HCT116 (cell line): ENCODE data around the gene MS4A4E. TPM values are rescaled to one million over a fixed set of nuclear protein-coding genes. Genes with fewer than 3 reads are reported as not detected.

Experiments
- ATAC-seq: fragments of 200-7000 bp; cut with Tn5 transposase; 2 replicates; pipeline ENCODE4 v1.9.1; 2020; ENCODE audit warnings: mild to moderate bottlenecking, moderate library complexity
- BruUV-seq: library from RNA; stranded (reverse); fragments of 400-500 nt; replicated peaks from 2 replicates; lab custom pipeline; 2021; lab: Mats Ljungman, UMichigan
- CTCF ChIA-PET: fragments of 300-600 bp; sonication (Branson Sonifier 250); formaldehyde crosslinking; loops from one replicate; lab custom pipeline; 2021; ENCODE audit warnings: antibody characterized with exemption; lab: Charles Lee
- POLR2A ChIA-PET: fragments of 300-600, 350-600 bp; sonication (Branson Sonifier 250); formaldehyde crosslinking; loops from one replicate; lab custom pipeline; 2021; ENCODE audit warnings: antibody characterized with exemption; lab: Charles Lee
- RAD21 ChIA-PET, 2 experiments: fragments of 300-600 bp; sonication (Branson Sonifier 250); formaldehyde crosslinking; loops; one replicate each; lab custom pipeline; 2023; ENCODE audit warnings: low total read pairs in 2 of 2; ENCODE audit not compliant: uncharacterized antibody in 2 of 2, unreplicated experiment in 2 of 2, low non-redundant PET in 1 of 2; lab: Charles Lee
- DNase-seq: peaks from one replicate; pipeline ENCODE4 v3.0.0-alpha.2; 2010; ENCODE audit warnings: low read depth, low spot score
- H2AFZ ChIP-seq: fragments of 200-600 bp; shearing (Covaris generic), sonication (generic); 2 replicates; pipeline ENCODE4 v1.6.1; 2017; ENCODE audit warnings: low read depth, mixed run types, mixed read lengths, antibody characterized with exemption, low read length; ENCODE audit not compliant: poor library complexity, severe bottlenecking
- H3K27ac ChIP-seq: 2 replicates; pipeline ENCODE4 v1.5.1; 2012; ENCODE audit warnings: low read depth, low read length
- H3K27me3 ChIP-seq: fragments of 200-600 bp; sonication (generic); 2 replicates; pipeline ENCODE4 v1.6.1; 2016; ENCODE audit warnings: mixed run types, low read length, mixed read lengths; ENCODE audit not compliant: insufficient read depth
- H3K36me3 ChIP-seq, 2 experiments: fragments of 200-500 bp in 1 of 2; fragments of 200-600 bp in 1 of 2; sonication (Bioruptor generic) in 1 of 2; sonication (generic) in 1 of 2; 2 replicates each; pipeline versions ENCODE4 v1.5.1 to v1.6.1; 2014 to 2016; ENCODE audit warnings: low read length in 2 of 2, inconsistent platforms in 1 of 2, mixed read lengths in 1 of 2, mixed run types in 1 of 2; ENCODE audit not compliant: insufficient read depth in 2 of 2, control insufficient read depth in 1 of 2
- H3K4me1 ChIP-seq, 2 experiments: fragments of 200-600 bp in 1 of 2; sonication (generic) in 1 of 2; 2 replicates each; pipeline versions ENCODE4 v1.5.1 to v1.6.1; 2012 to 2017; ENCODE audit warnings: low read length in 2 of 2, inconsistent platforms in 1 of 2, mild to moderate bottlenecking in 1 of 2, mixed read lengths in 1 of 2, mixed run types in 1 of 2, moderate library complexity in 1 of 2; ENCODE audit not compliant: insufficient read depth in 2 of 2, control insufficient read depth in 1 of 2
- H3K4me2 ChIP-seq: fragments of 200-600 bp; sonication (generic); 2 replicates; pipeline ENCODE4 v1.6.1; 2017; ENCODE audit warnings: mixed run types, low read length, mixed read lengths
- H3K4me3 ChIP-seq, 2 experiments: fragments of 200-600 bp in 1 of 2; sonication (generic) in 1 of 2; replicated peaks in 1 of 2; 2 replicates each; pipeline ENCODE4 v1.5.1; 2011 to 2016; ENCODE audit warnings: low read length in 2 of 2, control low read depth in 1 of 2, low read depth in 1 of 2, mild to moderate bottlenecking in 1 of 2, mixed read lengths in 1 of 2, mixed run types in 1 of 2
- H3K79me2 ChIP-seq: fragments of 200-600 bp; sonication (generic); 2 replicates; pipeline ENCODE4 v1.6.1; 2017; ENCODE audit warnings: mild to moderate bottlenecking, mixed run types, low read length, moderate library complexity, mixed read lengths; ENCODE audit not compliant: insufficient read depth
- H3K9ac ChIP-seq: fragments of 200-600 bp; sonication (generic); 2 replicates; pipeline ENCODE4 v1.6.1; 2016; ENCODE audit warnings: low read length, mixed read lengths
- H3K9me2 ChIP-seq: fragments of 200-600 bp; sonication (generic), shearing (Covaris generic); 2 replicates; pipeline ENCODE4 v1.6.1; 2017; ENCODE audit warnings: mixed run types, mild to moderate bottlenecking, moderate library complexity; ENCODE audit not compliant: insufficient read depth
- H3K9me3 ChIP-seq, 2 experiments: fragments of 200-500 bp in 1 of 2; fragments of 200-600 bp in 1 of 2; sonication (Bioruptor generic) in 1 of 2; sonication (generic) in 1 of 2; 2 replicates each; pipeline ENCODE4 v1.6.1; 2014 to 2017; ENCODE audit warnings: low read length in 2 of 2, mixed read lengths in 2 of 2, inconsistent platforms in 1 of 2, low read depth in 1 of 2, mild to moderate bottlenecking in 1 of 2, mixed run types in 1 of 2, moderate library complexity in 1 of 2; ENCODE audit not compliant: control insufficient read depth in 1 of 2, insufficient read depth in 1 of 2
- H4K20me1 ChIP-seq: fragments of 200-600 bp; sonication (generic), shearing (Covaris generic); 2 replicates; pipeline ENCODE4 v1.6.1; 2017; ENCODE audit warnings: mixed run types, mild to moderate bottlenecking, moderate library complexity; ENCODE audit not compliant: insufficient read depth
- CBX3 ChIP-seq: IDR thresholded peaks from 2 replicates; pipeline ENCODE4 v1.6.1; 2012; ENCODE audit warnings: low read depth
- CEBPB ChIP-seq: IDR thresholded peaks from 2 replicates; pipeline ENCODE4 v1.6.1; 2012; ENCODE audit warnings: low read depth
- EGR1 ChIP-seq: IDR thresholded peaks from 2 replicates; pipeline ENCODE4 v1.6.1; 2012; ENCODE audit warnings: low read depth
- EZH2phosphoT487 ChIP-seq: fragments of 200-600 bp; IDR thresholded peaks from 2 replicates; pipeline ENCODE4 v1.6.1; 2018; ENCODE audit warnings: antibody characterized with exemption, borderline replicate concordance
- FOSL1 ChIP-seq: IDR thresholded peaks from 2 replicates; pipeline ENCODE4 v1.6.1; 2012; ENCODE audit warnings: low read depth
- POLR2A ChIP-seq: IDR thresholded peaks from 2 replicates; pipeline ENCODE4 v1.7.0; 2011; ENCODE audit warnings: borderline replicate concordance; ENCODE audit not compliant: insufficient read depth, insufficient read length; ENCODE audit errors: extremely low read depth
- POLR2AphosphoS5 ChIP-seq: IDR thresholded peaks from 2 replicates; pipeline ENCODE4 v1.6.1; 2011; ENCODE audit warnings: mild to moderate bottlenecking, low read depth, low read length, moderate library complexity
- RAD21 ChIP-seq: IDR thresholded peaks from 2 replicates; pipeline ENCODE4 v1.6.1; 2012; ENCODE audit warnings: low read depth, mild to moderate bottlenecking
- REST ChIP-seq: IDR thresholded peaks from 2 replicates; pipeline ENCODE4 v1.6.1; 2012; ENCODE audit warnings: low read depth
- SIN3A ChIP-seq: IDR thresholded peaks from 2 replicates; pipeline ENCODE4 v1.6.1; 2012; ENCODE audit warnings: low read depth
- SP1 ChIP-seq: IDR thresholded peaks from 2 replicates; pipeline ENCODE4 v1.6.1; 2012; ENCODE audit warnings: low read depth
- SRF ChIP-seq: IDR thresholded peaks from 2 replicates; pipeline ENCODE4 v1.6.1; 2012; ENCODE audit warnings: low read depth
- TCF7L2 ChIP-seq: IDR thresholded peaks from 2 replicates; pipeline ENCODE4 v1.7.0; 2011; ENCODE audit warnings: borderline replicate concordance, inconsistent platforms; ENCODE audit not compliant: insufficient read depth, insufficient read length; ENCODE audit errors: extremely low read depth
- YY1 ChIP-seq: IDR thresholded peaks from 2 replicates; pipeline ENCODE4 v1.6.1; 2011; ENCODE audit warnings: low read length, low read depth, moderate library complexity, mild to moderate bottlenecking; ENCODE audit not compliant: insufficient replicate concordance; ENCODE audit errors: extremely low read depth
- ZNF274 ChIP-seq: fragments of 200-500 bp; sonication (Bioruptor generic); IDR thresholded peaks from 2 replicates; pipeline ENCODE4 v1.6.1; 2014; ENCODE audit warnings: mild to moderate bottlenecking, low read depth, low read length, inconsistent platforms
- intact Hi-C: fragments of 100-400 bp; cut with micrococcal nuclease; formaldehyde crosslinking; loops from 2 replicates; pipeline ENCODE4 v1.10.0; 2022
- total RNA-seq: library from RNA; stranded (reverse); gene quantifications from one replicate; pipeline ENCODE4 v1.2.1, GENCODE V29; 2021; ENCODE audit not compliant: unreplicated experiment
- TF ChIP-seq, protein P1 (sequence below), 3 experiments: fragments of 200-600 bp in 1 of 3; sonication (generic) in 1 of 3; IDR thresholded peaks in 2 of 3; conservative IDR thresholded peaks in 1 of 3; 2 replicates each; pipeline ENCODE4 v1.5.1; 2012 to 2017; ENCODE audit warnings: low read depth in 2 of 3, low read length in 2 of 3, antibody characterized with exemption in 1 of 3, borderline replicate concordance in 1 of 3, control low read depth in 1 of 3, mild to moderate bottlenecking in 1 of 3, mixed read lengths in 1 of 3, mixed run types in 1 of 3, moderate library complexity in 1 of 3; ENCODE audit not compliant: insufficient read depth in 1 of 3
- TF ChIP-seq, protein P2 (sequence below): IDR thresholded peaks from 2 replicates; pipeline ENCODE4 v1.6.1; 2012

MS4A4E gene
- total RNA-seq, 1 experiment from 2014 or later = not detected

DNA sequence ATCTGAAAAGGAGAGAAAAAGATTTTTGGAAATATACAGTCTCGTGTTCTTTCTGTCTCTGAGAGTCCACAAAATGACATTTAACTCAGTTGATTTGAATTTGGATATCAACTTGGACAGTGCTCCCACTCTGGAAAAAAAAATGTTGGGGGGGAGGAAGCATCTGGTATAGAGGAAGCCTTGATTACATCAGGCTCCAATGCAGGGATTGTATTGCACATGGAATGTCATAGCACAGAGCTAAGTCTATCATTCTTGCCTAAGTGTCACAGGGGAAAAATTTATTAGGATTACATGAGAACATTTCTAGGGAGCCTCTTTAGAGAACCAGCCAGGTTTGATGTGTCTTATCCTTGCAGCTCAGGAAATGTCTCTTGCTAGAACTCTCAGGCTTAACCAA is 83.1 kb downstream of the MS4A4E start:
- no peak overlapping the region for H3K9ac ChIP-seq
- H3K4me2 ChIP-seq = no peak overlapping the region
- intact Hi-C loops = no loop called here
- TF ChIP-seq CEBPB = no peak
- H2AFZ ChIP-seq = no peak overlapping the region
- H3K4me3 ChIP-seq = no peak overlapping the region
- POLR2A ChIA-PET = no interaction called here
- no peaks in the 10 kb centered on the region for H3K9me2 ChIP-seq
- H3K36me3 ChIP-seq = no peaks in the 10 kb centered on the region
- H3K9me3 ChIP-seq = no peaks in the 10 kb centered on the region
- no peaks in the 10 kb centered on the region for H3K4me1 ChIP-seq
- ATAC-seq = no peak
- H3K27me3 ChIP-seq = no peaks in the 10 kb centered on the region
- no TSS peak for BruUV-seq
- RAD21 ChIA-PET = no interaction called here
- no peak overlapping the region for H3K27ac ChIP-seq
- no peaks in the 10 kb centered on the region for H3K79me2 ChIP-seq
- no peaks in the 10 kb centered on the region for H4K20me1 ChIP-seq
- CTCF ChIA-PET = no interaction called here
- no peak for DNase-seq

GRCh38 chr11:60159284-60159683 is 83.7 kb downstream of the MS4A4E start:
- H3K36me3 ChIP-seq = no peaks in the 10 kb centered on the region
- no peak overlapping the region for H3K27ac ChIP-seq
- RAD21 ChIA-PET = no interaction called here
- BruUV-seq = no TSS peak
- H3K4me1 ChIP-seq = no peaks in the 10 kb centered on the region
- H4K20me1 ChIP-seq = no peaks in the 10 kb centered on the region
- no peak overlapping the region for H3K4me2 ChIP-seq
- no peak for ATAC-seq
- H3K9ac ChIP-seq = no peak overlapping the region
- intact Hi-C loops = no loop called here
- H3K4me3 ChIP-seq = no peak overlapping the region
- POLR2A ChIA-PET = no interaction called here
- DNase-seq = no peak
- no peaks in the 10 kb centered on the region for H3K9me2 ChIP-seq
- H2AFZ ChIP-seq = no peak overlapping the region
- no peaks in the 10 kb centered on the region for H3K9me3 ChIP-seq
- CTCF ChIA-PET = no interaction called here
- no peaks in the 10 kb centered on the region for H3K27me3 ChIP-seq
- no peaks in the 10 kb centered on the region for H3K79me2 ChIP-seq
- TF ChIP-seq SIN3A = no peak
- no peak for TF ChIP-seq FOSL1
- no peak for TF ChIP-seq SRF
- no peak for TF ChIP-seq YY1
- no peak for TF ChIP-seq SP1
- no peak for TF ChIP-seq EZH2phosphoT487
- no peak for TF ChIP-seq POLR2A
- no peak for TF ChIP-seq REST
- TF ChIP-seq ZNF274 = no peak
- no peak for TF ChIP-seq POLR2AphosphoS5
- TF ChIP-seq, protein P1, sequence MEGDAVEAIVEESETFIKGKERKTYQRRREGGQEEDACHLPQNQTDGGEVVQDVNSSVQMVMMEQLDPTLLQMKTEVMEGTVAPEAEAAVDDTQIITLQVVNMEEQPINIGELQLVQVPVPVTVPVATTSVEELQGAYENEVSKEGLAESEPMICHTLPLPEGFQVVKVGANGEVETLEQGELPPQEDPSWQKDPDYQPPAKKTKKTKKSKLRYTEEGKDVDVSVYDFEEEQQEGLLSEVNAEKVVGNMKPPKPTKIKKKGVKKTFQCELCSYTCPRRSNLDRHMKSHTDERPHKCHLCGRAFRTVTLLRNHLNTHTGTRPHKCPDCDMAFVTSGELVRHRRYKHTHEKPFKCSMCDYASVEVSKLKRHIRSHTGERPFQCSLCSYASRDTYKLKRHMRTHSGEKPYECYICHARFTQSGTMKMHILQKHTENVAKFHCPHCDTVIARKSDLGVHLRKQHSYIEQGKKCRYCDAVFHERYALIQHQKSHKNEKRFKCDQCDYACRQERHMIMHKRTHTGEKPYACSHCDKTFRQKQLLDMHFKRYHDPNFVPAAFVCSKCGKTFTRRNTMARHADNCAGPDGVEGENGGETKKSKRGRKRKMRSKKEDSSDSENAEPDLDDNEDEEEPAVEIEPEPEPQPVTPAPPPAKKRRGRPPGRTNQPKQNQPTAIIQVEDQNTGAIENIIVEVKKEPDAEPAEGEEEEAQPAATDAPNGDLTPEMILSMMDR (IDR thresholded peaks at IDR 0.05 in 2 of 3, conservative IDR thresholded peaks at IDR 0.05 in 1 of 3; ENCODE audit: borderline replicate concordance in 1 of 3, insufficient read depth in 1 of 3, low read depth in 2 of 3, low read length in 2 of 3) = no peak
- TF ChIP-seq, protein P2, sequence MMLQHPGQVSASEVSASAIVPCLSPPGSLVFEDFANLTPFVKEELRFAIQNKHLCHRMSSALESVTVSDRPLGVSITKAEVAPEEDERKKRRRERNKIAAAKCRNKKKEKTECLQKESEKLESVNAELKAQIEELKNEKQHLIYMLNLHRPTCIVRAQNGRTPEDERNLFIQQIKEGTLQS = no peak
- TF ChIP-seq CBX3 = no peak
- TF ChIP-seq TCF7L2 = no peak
- TF ChIP-seq EGR1 = no peak
- TF ChIP-seq RAD21 = no peak
